Measurements from ENCODE around the gene TEX13A. TPM values are rescaled to one million over a fixed set of nuclear protein-coding genes. Genes with fewer than 3 reads are reported as not detected.

The TEX13A gene
- polyA plus RNA-seq, 1 of the 3 experiments (the other 2 are of a cell fraction), result 0.03 TPM

- WGBS (ENCODE audit: low lambda C conversion rate), result 0% methylated on average over 3 of the region's 3 CpGs
- ChIA-PET POLR2A (no interaction called here), CTCF (interaction anchor here (0.9 to 1.3 kb wide), 4 partner anchors 9 to 39 kb away, joined by 3 to 4 read pairs (median 3); no protein-coding TSS in a partner anchor)
- no peaks in the 10 kb centered on the region for H3K36me3 ChIP-seq (replicated peaks in 1 of 2; ENCODE audit: control insufficient read depth in 1 of 2, insufficient read depth in 2 of 2, low read length in 1 of 2)
- H3K79me2 ChIP-seq (ENCODE audit: insufficient read depth), result no peaks in the 10 kb centered on the region
- H2AFZ ChIP-seq (ENCODE audit: low read depth), result no peak overlapping the region
- no peaks in the 10 kb centered on the region for H4K20me1 ChIP-seq (ENCODE audit: insufficient read depth)
- H3F3A ChIP-seq (replicated peaks; ENCODE audit: insufficient read depth), result no peaks in the 10 kb centered on the region
- no peaks in the 10 kb centered on the region for H3K9me3 ChIP-seq
- H3K4me2 ChIP-seq, result no peak overlapping the region
- H3K9me2 ChIP-seq, result no peaks in the 10 kb centered on the region
- no peak overlapping the region for H3K4me3 ChIP-seq (ENCODE audit: low read depth in 2 of 2, low read length in 1 of 2)
- no peak overlapping the region for H3K9ac ChIP-seq
- H3K4me1 ChIP-seq (ENCODE audit: control insufficient read depth in 1 of 2, insufficient read depth in 2 of 2, low read depth in 1 of 2, low read length in 1 of 2), result no peaks in the 10 kb centered on the region
- TF ChIP-seq RXRA (IDR thresholded peaks at IDR 0.05; ENCODE audit: borderline replicate concordance, low read depth) (no peak), YY1 (IDR thresholded peaks at IDR 0.05; ENCODE audit: low read depth) (no peak), NFIC (IDR thresholded peaks at IDR 0.05; ENCODE audit: borderline replicate concordance) (no peak), CTCF (IDR thresholded peaks at IDR 0.05) (no peak), EZH2phosphoT487 (IDR thresholded peaks at IDR 0.05; ENCODE audit: borderline replicate concordance, low read depth) (no peak), EP300 (IDR thresholded peaks at IDR 0.05; ENCODE audit: borderline replicate concordance in 1 of 2, low read depth in 1 of 2, low read length in 1 of 2) (no peak), ZBTB33 (IDR thresholded peaks at IDR 0.05; ENCODE audit: borderline replicate concordance, low read depth) (no peak), PBX3 (IDR thresholded peaks at IDR 0.05) (no peak), TEAD4 (IDR thresholded peaks at IDR 0.05; ENCODE audit: borderline replicate concordance, insufficient read depth) (no peak), RCOR1 (IDR thresholded peaks at IDR 0.05; ENCODE audit: low read length) (no peak), RAD21 (IDR thresholded peaks at IDR 0.05; ENCODE audit: low read length) (no peak), POLR2AphosphoS5 (IDR thresholded peaks at IDR 0.05; ENCODE audit: low read depth, low read length) (no peak)
- H3K27me3 ChIP-seq (ENCODE audit: insufficient read depth), result no peaks in the 10 kb centered on the region; the same call in 1 of the 2 replicates
- no peak overlapping the region for H3K27ac ChIP-seq (ENCODE audit: low read depth in 2 of 2, low read length in 1 of 2)
- no peak for DNase-seq
Measured at GRCh38 chrX:105211066-105211575, 9.4 kb downstream of the TEX13A start.

- Histone ChIP-seq H3K36me3 (replicated peaks in 1 of 2; ENCODE audit: control insufficient read depth in 1 of 2, insufficient read depth in 2 of 2, low read length in 1 of 2) (no peaks in the 10 kb centered on the region), H3K27ac (ENCODE audit: low read depth in 2 of 2, low read length in 1 of 2) (no peak overlapping the region), H3K27me3 (ENCODE audit: insufficient read depth) (no peaks in the 10 kb centered on the region; the same call in 1 of the 2 replicates), H3K9me2 (no peaks in the 10 kb centered on the region), H3K4me3 (ENCODE audit: low read depth in 2 of 2, low read length in 1 of 2) (no peak overlapping the region), H3K79me2 (ENCODE audit: insufficient read depth) (no peaks in the 10 kb centered on the region), H3K4me1 (ENCODE audit: control insufficient read depth in 1 of 2, insufficient read depth in 2 of 2, low read depth in 1 of 2, low read length in 1 of 2) (no peaks in the 10 kb centered on the region), H4K20me1 (ENCODE audit: insufficient read depth) (no peaks in the 10 kb centered on the region), H3K9ac (no peak overlapping the region), H3K9me3 (no peaks in the 10 kb centered on the region), H2AFZ (ENCODE audit: low read depth) (no peak overlapping the region), H3K4me2 (no peak overlapping the region), H3F3A (replicated peaks; ENCODE audit: insufficient read depth) (no peaks in the 10 kb centered on the region)
- peak; percentile 54 for TF ChIP-seq CTCF (IDR thresholded peaks at IDR 0.05)
- TF ChIP-seq GABPA (IDR thresholded peaks at IDR 0.05; ENCODE audit: low read depth), result no peak
- DNase-seq, result no peak
- 0% methylated on average over 2 of the region's 2 CpGs for WGBS (ENCODE audit: low lambda C conversion rate)
- ChIA-PET CTCF (interaction anchor here (0.9 to 1.0 kb wide), 3 partner anchors 11 to 38 kb away, joined by 3 to 4 read pairs (median 3); no protein-coding TSS in a partner anchor), POLR2A (no interaction called here)
Measured at GRCh38 chrX:105210258-105210657, 10.2 kb downstream of the TEX13A start.

All from SK-N-SH (cell line).